GM19240 (cell line): ENCODE measurements around the gene LFNG.

Source experiments
- DNase-seq: peaks from one replicate; pipeline ENCODE4 v3.0.0; 2011; ENCODE audit warnings: low spot score; ENCODE audit not compliant: insufficient read length

Gene LFNG

GRCh38 chr7:2503056-2503941, 16.3 kb upstream of the LFNG start:
- no peak for DNase-seq

- DNase-seq: no peak
Measured at GRCh38 chr7:2504128-2504888, 15.3 kb upstream of the LFNG start.

- no peak for DNase-seq
Measured at GRCh38 chr7:2504889-2505375, 14.6 kb upstream of the LFNG start.

GRCh38 chr7:2505401-2505800, 14.2 kb upstream of the LFNG start:
- no peak for DNase-seq

GRCh38 chr7:2507208-2507916, 12.2 kb upstream of the LFNG start:
- no peak for DNase-seq

- DNase-seq: no peak
Measured at GRCh38 chr7:2507917-2508306, 11.7 kb upstream of the LFNG start.

- DNase-seq: no peak
Measured at GRCh38 chr7:2508327-2509215, 11.0 kb upstream of the LFNG start.

GRCh38 chr7:2509298-2509906, 10.2 kb upstream of the LFNG start:
- DNase-seq: no peak

GRCh38 chr7:2510130-2510776, 9.3 kb upstream of the LFNG start:
- DNase-seq: no peak

GRCh38 chr7:2510909-2511768, 8.4 kb upstream of the LFNG start:
- no peak for DNase-seq

- DNase-seq: no peak
Measured at GRCh38 chr7:2511769-2512168, 7.8 kb upstream of the LFNG start.

- DNase-seq: no peak
Measured at GRCh38 chr7:2512179-2512661, 7.4 kb upstream of the LFNG start.

GRCh38 chr7:2512713-2513112, 6.9 kb upstream of the LFNG start:
- no peak for DNase-seq

- DNase-seq: no peak
Measured at GRCh38 chr7:2513702-2514101, 5.9 kb upstream of the LFNG start.

GRCh38 chr7:2514473-2515423, 4.8 kb upstream of the LFNG start:
- no peak for DNase-seq

GRCh38 chr7:2515424-2516193, 4.0 kb upstream of the LFNG start:
- no peak for DNase-seq

- DNase-seq: no peak
Measured at GRCh38 chr7:2516194-2516555, 3.4 kb upstream of the LFNG start.
